Measurements from ENCODE around the gene PLK2. TPM values are rescaled to one million over a fixed set of nuclear protein-coding genes. Genes with fewer than 3 reads are reported as not detected.

PLK2 gene
- total and polyA plus RNA-seq, 5 donors: 23.5 to 75.5 (median 38.8) TPM

DNA sequence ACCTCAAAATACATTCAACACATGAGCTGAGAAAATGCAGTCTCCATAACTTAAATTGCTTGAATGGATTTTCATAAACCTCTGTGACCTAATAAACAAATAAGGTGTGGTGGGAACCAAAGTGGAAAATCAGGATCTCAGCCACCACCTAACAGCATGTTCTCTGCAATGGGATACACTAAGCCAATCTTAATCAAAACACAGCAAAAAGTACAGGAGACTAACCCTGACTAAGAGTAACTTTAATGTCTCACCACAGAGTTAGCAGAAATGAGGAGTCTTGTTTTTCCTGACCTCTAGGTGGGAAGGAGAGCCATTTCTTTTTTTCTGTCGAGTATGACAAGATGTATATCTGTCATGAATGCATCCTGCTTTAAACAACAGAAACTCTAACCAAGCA lies 48.5 kb downstream of the PLK2 start:
- Histone ChIP-seq H3K27ac (ENCODE audit: low read length) (no peak overlapping the region), H3K9me3 (ENCODE audit: control insufficient read depth, low read length) (no peaks in the 10 kb centered on the region), H3K27me3 (ENCODE audit: control insufficient read depth, insufficient read depth) (no peaks in the 10 kb centered on the region), H3K4me3 (ENCODE audit: low read length) (no peak overlapping the region), H3K4me1 (ENCODE audit: control insufficient read depth, insufficient read depth, low read length) (peaks cover 1% of the 10 kb centered on the region)
- intact Hi-C loops (cut with DNase I): no loop called here
- ATAC-seq (no peak), DNase-seq (no peak)
- WGBS: 55% methylated on average over 1 of the region's 1 CpG

- no peaks in the 10 kb centered on the region for H3K9me3 ChIP-seq (ENCODE audit: control insufficient read depth, low read length)
- 41% methylated on average over 2 of the region's 2 CpGs for WGBS
- no peaks in the 10 kb centered on the region for H3K27me3 ChIP-seq (ENCODE audit: control insufficient read depth, insufficient read depth)
- H3K27ac ChIP-seq (ENCODE audit: low read length): no peak overlapping the region
- ATAC-seq (peak in 1 of 2 donors; percentile 45), DNase-seq (no peak)
- no peak overlapping the region for H3K4me3 ChIP-seq (ENCODE audit: low read length)
- intact Hi-C loops (cut with DNase I): no loop called here
- peaks cover 1% of the 10 kb centered on the region for H3K4me1 ChIP-seq (ENCODE audit: control insufficient read depth, insufficient read depth, low read length)
Measured at GRCh38 chr5:58410441-58410840, 49.4 kb downstream of the PLK2 start.

DNA sequence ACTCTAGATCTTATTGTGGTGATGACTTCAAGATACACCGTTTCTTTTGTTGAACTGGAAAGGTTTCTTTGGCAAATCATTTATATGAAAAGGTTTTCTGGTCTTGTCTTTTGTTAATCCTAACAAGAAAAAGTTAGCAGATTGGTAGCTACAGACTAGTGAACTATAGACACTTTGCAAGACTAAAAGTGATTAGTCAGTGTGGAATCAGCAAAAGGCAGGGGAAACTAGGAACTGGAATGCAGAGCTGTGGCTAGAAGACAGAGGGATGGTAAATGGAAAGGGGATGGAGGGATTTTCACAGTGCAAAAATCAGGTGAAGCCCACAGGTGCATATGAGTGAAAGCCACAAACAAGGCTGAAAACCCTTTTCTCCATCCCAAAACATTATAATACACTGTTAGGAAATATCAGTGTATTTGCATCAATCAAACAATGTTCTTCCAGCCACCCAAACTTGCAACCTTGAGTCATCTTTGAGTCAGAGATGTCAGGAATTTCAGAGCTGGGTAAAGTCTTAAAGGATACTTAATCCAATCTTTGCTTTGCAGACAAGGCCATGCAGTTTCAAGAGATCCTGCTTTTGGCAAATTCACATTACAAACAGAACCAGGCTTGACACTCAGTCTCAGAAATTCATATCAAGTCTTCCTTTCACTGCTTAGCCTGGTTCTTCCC lies 52.7 kb downstream of the PLK2 start:
- WGBS: 89% methylated on average over 1 of the region's 1 CpG
- H3K27ac ChIP-seq (ENCODE audit: low read length): no peak overlapping the region
- H3K27me3 ChIP-seq (ENCODE audit: control insufficient read depth, insufficient read depth): no peaks in the 10 kb centered on the region
- ATAC-seq (no peak), DNase-seq (no peak)
- H3K4me3 ChIP-seq (ENCODE audit: low read length): no peak overlapping the region
- peaks cover 1% of the 10 kb centered on the region for H3K4me1 ChIP-seq (ENCODE audit: control insufficient read depth, insufficient read depth, low read length)
- intact Hi-C loops (cut with DNase I): no loop called here
- H3K9me3 ChIP-seq (ENCODE audit: control insufficient read depth, low read length): no peaks in the 10 kb centered on the region

GRCh38 chr5:58406394-58406793 lies 53.5 kb downstream of the PLK2 start:
- WGBS: 87% methylated on average over 2 of the region's 2 CpGs
- Histone ChIP-seq H3K27ac (ENCODE audit: low read length) (no peak overlapping the region), H3K4me3 (ENCODE audit: low read length) (no peak overlapping the region), H3K27me3 (ENCODE audit: control insufficient read depth, insufficient read depth) (no peaks in the 10 kb centered on the region), H3K4me1 (ENCODE audit: control insufficient read depth, insufficient read depth, low read length) (no peaks in the 10 kb centered on the region), H3K9me3 (ENCODE audit: control insufficient read depth, low read length) (no peaks in the 10 kb centered on the region)
- intact Hi-C loops (cut with DNase I): no loop called here
- DNase-seq: no peak
- no peak for ATAC-seq

DNA sequence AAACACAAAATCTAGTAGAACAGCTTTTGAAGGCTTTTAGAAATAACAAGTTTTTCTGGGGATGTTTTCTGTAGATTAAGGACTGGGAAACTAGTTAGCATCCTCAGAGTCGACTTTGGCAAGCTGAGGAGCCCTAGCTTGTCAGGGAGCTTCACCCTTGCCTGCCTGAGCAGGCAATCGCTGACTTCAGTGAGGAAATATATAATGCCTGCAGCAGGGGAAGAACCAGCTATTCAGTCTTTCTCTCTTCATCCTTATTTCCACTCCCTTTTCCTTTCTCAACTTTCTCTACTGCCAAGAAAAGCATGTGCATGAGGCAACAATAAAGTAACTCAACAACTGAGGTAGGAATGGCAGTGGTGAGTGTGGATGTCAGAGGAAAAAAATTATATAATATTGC lies 54.7 kb downstream of the PLK2 start:
- intact Hi-C loops (cut with DNase I): no loop called here
- H3K27ac ChIP-seq (ENCODE audit: low read length): no peak overlapping the region
- 39% methylated on average over 2 of the region's 2 CpGs for WGBS
- no peak for DNase-seq
- no peaks in the 10 kb centered on the region for H3K4me1 ChIP-seq (ENCODE audit: control insufficient read depth, insufficient read depth, low read length)
- ATAC-seq: no peak
- no peaks in the 10 kb centered on the region for H3K9me3 ChIP-seq (ENCODE audit: control insufficient read depth, low read length)
- H3K4me3 ChIP-seq (ENCODE audit: low read length): no peak overlapping the region
- H3K27me3 ChIP-seq (ENCODE audit: control insufficient read depth, insufficient read depth): no peaks in the 10 kb centered on the region

DNA sequence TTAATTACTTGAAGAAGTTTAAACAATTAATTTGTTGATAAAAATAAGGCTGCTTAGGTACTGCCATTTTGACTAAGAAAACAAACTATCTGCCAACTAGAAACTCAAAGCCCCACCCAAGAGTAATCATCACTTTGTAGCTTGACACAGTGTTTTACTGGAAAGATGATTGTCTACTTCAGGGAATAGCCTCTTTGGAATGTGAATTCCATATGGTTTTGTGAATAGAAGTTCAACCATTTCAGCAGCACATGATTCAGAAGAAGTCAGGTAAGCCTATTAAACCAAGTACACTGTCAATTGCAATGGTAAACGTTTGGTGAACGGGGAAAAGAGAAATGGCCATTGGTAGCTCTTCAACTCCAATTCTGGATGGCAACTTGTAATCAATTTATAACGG lies 55.2 kb downstream of the PLK2 start:
- WGBS: 86% methylated on average over 3 of the region's 3 CpGs
- no peak for ATAC-seq
- Histone ChIP-seq H3K4me1 (ENCODE audit: control insufficient read depth, insufficient read depth, low read length) (no peaks in the 10 kb centered on the region), H3K27me3 (ENCODE audit: control insufficient read depth, insufficient read depth) (no peaks in the 10 kb centered on the region), H3K9me3 (ENCODE audit: control insufficient read depth, low read length) (no peaks in the 10 kb centered on the region), H3K4me3 (ENCODE audit: low read length) (no peak overlapping the region), H3K27ac (ENCODE audit: low read length) (no peak overlapping the region)
- DNase-seq: no peak
- intact Hi-C loops (cut with DNase I): no loop called here

Other genes starting within 250 kb of the PLK2 start
- gene GAPT, start 31.3 kb upstream of the PLK2 start, total RNA-seq: under 1 TPM in 3 of 4 donors, not detected in 1; 0.20 to 0.94 (median 0.76) TPM
- gene GAPT, start 31.3 kb upstream of the PLK2 start, polyA plus RNA-seq: 0.11 TPM
- 1 to 10 TPM in 1 of 4 donors, under 1 TPM in 3; 0.40 to 1.3 (median 0.70) TPM for gene RAB3C, start 123.0 kb upstream of the PLK2 start, total RNA-seq
- gene RAB3C, start 123.0 kb upstream of the PLK2 start, polyA plus RNA-seq: 0.34 TPM

Data from right cardiac atrium (tissue), 5 donors.